HG03280 (cell line): Measurements from ENCODE around the gene GCNT3.
A peak's percentile ranks its signal among the peaks of the same experiment; 100 is the strongest.
"Not testable (repeated sequence)": the region's sequence is repeated elsewhere in the genome, so short reads cannot be mapped to it uniquely, and the experiment has no call there.

Source experiments
- ATAC-seq: cut with Tn5 transposase; IDR thresholded peaks from one replicate; pipeline ENCODE4 v1.9.1; 2021; ENCODE audit warnings: mild to moderate bottlenecking, moderate library complexity; ENCODE audit not compliant: unreplicated experiment

GCNT3 gene

DNA sequence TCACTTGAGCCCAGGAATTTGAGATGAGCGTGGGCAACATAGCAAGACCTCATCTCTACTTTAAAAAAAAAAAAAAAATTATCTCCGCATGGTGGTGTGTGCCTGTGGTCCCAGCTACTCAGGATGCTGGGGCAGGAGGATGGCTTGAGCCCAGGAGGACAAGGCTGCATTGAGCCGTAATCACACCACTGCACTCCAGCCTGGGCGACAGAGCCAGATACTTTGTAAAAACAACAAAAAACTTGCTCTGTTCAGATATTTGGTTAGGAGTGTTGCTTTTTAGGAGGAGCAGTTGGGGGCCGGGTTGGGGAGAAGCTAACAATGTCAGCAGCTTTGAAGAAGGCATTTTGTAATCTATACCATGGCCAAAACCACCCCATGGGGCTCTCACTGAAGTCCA is 4.1 kb downstream of the GCNT3 start:
- no peak for ATAC-seq

DNA sequence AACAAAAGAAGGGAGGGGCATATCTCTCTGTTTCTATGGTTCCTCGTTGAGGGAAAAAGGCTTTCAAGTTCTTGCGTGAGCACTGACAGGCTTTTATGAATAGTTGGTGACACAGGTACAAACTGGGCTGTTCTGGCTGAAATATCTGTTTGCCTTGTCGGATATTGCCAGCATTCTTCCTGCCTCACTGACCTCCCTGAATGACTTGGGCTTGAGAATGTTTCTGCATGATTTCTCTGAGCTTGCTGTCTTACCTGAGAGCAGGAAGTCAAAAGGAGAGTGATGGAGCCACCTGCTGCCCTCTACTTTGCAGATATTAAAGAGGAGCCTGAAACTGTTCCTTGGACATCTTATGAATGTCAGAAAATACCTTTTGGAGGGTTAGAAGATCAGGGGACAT is 4.8 kb downstream of the GCNT3 start:
- no peak for ATAC-seq

DNA sequence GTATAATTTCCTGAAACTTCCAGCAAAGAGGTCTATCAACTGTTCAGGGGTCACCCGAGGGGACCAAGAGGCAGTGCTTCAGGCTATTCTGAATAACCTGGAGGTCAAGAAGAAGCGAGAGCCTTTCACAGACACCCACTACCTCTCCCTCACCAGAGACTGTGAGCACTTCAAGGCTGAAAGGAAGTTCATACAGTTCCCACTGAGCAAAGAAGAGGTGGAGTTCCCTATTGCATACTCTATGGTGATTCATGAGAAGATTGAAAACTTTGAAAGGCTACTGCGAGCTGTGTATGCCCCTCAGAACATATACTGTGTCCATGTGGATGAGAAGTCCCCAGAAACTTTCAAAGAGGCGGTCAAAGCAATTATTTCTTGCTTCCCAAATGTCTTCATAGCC is 6.8 kb downstream of the GCNT3 start:
- no peak for ATAC-seq

DNA sequence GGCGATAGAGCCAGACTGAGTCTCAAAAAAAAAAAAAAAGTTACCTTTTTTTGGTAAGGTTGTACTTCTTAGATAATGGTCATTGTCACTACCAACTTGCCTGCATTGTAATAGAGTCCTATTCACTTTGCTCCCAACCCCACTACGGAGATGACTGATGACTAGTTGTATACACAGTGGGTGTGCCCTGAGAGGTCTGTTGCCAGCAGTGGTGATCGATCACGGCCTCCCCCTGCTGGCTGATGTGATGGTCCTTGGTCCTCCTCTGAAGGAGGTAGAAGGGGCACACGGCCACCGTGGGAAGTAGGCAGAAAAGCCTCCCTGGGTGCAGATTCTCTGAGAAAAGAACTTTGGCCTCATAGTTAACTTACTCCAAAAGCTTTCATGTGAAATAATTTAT is 10.7 kb downstream of the GCNT3 start:
- no peak for ATAC-seq

DNA sequence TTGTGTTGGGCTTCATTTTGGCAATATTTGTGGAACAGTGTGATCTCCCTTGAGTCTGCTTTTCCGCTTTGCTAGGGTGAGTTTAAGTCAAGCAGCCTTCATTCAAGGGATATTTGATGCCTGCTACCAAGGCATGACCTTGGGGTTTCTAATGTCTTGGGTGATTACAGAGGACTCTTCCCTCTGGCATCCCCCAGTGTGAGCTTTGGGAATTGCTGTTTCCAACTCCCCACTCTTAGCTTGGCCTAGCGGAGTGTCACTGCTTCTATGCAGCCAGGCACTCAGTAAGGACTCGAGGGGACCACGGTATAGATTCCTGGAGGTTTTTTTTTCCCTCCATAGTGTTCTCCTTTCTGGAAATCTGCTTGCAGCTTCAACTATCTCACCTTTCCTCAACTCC is 21.1 kb downstream of the GCNT3 start:
- ATAC-seq: no peak

DNA sequence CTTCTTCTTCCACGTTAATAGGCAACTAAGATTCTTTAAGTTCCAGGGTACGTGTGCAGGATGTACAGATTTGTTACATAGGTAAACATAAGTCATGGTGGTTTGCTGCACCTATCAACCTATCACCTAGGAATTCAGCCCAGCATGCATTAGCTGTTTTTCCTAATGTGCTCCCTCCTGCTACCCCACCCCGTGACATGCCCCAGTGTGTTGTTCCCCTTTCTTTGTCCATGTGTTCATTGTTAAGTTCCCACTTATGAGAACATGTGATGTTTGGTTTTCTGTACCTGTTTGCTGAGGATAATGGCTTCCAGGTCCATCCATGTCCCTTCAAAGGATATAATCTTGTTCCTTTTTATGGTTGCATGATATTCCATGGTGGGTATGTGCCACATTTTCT is 24.6 kb downstream of the GCNT3 start:
- ATAC-seq: no peak

DNA sequence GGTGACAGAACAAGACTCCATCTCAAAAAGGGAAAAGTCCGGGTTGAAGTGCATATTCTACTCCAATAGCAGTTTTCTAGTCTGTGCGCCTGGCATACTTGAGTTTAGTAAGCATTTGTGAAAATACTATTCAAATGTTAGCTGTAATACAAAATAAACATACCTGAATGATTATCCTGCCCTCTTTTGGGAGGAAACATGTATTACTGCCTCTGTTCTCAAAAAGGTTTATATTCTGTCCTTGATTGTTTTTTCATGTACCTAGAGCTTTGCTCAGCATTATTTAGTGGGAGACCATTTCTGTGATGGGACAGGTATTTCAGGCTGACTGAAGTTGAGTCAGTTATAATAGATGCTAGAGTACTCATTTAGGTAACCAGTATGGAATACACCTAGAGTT is 25.9 kb downstream of the GCNT3 start:
- ATAC-seq: not testable (repeated sequence)

DNA sequence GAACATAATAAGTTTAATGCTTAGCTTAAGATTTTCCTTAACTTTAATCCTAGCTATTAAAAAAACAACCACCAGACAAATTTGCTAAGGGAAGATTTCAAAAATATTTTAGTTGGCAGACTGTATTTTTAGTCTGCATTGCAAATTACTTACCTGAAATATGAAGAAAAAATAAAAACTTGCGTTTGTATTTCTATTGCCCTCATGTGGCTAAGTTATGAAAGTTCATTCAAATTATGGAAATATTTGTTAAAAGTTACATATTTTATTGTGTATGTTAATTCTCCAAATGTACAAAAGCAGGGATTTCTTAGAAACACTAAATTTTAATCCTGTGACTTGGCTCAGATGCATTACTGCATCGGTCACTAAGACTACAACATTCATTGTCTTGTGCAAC is 30.8 kb downstream of the GCNT3 start:
- ATAC-seq: no peak

DNA sequence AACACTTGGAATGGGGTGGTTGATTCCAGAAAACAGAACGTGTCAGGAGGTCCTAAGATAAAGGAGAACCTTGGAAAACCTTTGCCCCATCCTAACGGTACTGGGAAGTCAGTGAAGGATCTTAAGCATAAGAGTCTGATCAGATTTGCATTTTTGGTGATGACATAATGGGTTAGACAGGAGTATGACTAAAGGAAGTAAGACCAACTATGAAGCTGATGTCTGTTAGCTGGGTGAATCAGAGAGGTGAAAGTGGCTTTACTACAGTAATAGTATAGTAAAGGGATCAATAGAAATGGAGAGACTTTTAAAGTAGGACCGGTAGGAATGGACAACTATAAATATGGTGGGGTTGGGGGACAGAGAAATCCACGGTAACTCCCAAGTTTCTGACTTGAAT is 33.2 kb downstream of the GCNT3 start:
- no peak for ATAC-seq

DNA sequence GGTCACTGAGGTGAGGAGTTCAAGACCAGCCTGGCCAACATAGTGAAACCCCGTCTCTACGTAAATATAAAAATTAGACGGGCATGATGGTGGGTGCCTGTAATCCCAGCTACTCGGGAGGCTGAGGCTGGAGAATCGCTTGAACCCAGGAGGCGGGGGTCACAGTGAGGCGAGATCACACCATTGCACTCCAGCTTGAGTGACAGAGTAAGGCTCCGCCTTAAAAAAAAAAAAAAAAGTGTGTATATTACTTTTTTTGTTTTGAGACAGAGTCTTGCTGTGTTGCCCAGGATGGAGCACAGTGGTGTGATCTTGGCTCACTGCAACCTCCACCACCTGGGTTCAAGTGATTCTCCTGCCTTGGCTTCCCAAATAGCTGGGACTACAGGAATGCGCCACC is 34.2 kb downstream of the GCNT3 start:
- not testable (repeated sequence) for ATAC-seq

DNA sequence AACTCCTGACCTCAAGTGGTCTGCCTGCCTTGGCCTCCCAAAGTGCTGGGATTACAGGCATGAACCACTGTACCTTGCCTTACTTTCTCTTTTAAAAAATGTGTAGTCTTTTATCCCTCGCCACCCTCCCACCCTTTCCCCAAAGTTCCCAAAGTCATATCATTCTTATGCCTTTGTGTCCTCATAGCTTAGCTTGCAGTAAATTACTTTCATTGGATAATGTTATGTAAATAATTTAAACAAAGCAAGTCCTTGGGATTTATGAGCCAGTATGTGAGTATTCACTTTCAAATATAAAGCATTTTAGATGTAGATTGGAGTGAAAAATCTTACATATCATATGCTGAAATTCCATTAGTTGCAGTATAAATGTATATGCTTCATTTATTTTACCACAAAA is 34.7 kb downstream of the GCNT3 start:
- ATAC-seq: no peak

DNA sequence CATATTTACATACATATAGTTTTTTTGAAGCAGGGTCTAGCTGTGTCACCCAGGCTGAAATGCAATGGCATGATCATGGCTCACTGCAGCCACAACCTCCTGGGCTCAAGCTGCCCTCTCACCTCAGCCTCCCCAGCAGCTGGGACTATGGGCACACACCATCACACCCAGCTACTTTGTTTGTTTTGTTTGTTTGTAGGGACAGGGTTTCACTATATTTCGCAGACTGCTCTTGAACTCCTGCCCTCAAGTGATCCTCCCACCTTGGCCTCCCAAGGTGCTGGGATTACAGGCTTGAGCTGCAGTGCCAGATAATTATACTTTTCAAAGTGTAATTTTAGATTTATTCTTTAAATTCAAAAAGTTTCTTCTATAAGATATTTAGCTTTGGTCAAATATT is 35.5 kb downstream of the GCNT3 start:
- no peak for ATAC-seq

DNA sequence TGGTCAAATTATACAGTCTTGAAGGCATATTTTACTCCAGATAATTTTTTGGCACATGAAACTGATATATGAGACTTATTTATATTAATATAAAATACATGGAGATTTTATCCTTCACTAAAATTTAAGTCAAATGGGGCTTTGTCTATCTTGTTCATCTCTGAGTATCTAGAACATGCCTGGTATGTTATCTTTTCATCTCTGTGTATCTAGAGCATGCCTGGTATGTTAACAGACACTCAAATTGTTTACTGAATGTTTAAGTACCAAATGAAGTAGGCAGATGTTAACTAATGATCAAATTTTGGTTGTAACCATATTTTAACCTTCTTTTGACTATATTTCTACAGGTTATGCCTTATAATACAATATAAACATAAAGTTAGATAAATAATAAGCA is 38.0 kb downstream of the GCNT3 start:
- no peak for ATAC-seq

DNA sequence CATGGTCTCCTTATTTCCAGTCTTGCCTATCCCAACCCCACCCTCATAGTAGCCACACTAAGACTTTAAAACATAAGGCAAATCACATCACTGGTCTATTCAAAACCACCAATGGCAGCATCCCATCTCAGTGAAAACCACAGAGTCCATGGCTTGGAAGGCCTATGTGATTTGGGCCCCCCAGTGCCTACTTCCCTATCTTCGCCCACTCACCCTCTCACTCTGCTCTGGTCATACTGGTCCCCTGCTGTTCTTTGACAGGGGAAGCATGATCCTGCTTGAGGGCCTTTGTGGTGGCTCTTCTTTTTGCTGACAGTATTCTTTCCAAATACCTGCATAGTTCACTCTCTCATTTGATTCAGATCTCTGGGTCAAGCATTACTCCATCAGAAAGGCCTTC is 42.5 kb downstream of the GCNT3 start:
- no peak for ATAC-seq

DNA sequence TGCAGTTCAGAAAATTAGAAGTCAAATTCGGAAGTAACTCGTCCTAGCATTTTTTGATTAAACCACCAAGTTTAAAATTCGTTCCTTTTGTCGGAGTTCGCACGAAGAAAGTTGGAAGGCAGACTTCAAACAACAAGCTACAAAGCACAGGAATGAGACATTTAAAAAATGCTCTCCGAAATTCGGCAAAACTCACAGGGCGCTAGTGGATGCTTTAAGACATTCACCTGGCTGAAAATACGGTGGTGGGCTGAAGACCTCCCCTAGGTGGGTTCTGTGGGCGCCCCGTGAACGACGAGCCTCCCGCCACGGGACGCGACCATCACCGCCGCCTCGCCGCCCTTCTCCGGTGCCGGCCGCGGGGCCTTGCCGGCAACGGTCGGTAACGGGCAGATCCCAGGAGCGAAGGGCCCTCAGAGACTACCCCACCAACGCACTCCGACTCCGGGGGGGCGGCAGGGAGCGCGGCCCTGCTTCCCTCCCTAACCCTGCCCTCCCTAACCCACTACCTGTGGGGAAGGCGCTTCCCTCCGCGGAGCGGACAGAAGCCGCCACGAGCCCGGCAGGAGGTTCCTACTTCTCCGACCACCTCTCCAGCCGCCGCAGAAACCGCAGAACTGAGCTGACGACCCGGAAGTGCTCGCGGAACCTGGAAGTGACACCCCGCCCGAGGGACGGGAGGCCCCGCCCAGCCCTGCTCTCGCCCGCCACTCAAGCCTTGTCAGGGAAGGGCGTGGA is 45.5 kb downstream of the GCNT3 start, which contains the start of gene GTF2A2:
Gene GTF2A2, minus strand, starts transcription at position 619 of the 738 bp plus-strand sequence. CDS start 5,238 bp downstream, outside the sequence.
- ATAC-seq: peak; percentile 99

DNA sequence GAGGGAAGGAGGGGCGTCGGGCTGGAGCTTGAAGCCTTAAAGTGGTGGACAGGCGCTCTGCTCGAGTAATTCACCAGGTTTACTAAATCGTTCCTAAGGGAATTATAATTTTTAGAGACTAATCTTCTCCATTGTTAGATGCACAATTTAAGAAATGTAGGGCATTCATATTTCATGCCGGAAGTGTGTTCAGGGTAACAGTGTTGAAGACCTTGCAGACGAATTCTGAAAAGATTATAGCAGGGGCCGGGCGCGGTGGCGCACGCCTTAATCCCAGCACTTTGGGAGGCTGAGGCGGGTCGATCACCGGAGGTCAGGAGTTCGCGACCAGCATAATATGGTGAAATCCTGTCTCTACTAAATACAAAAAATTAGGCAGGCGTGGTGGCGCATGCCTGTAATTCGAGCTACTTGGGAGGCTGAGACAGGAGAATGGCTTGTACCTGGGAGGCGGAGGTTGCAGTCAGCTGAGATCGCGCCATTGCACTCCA is 46.1 kb downstream of the GCNT3 start:
- no peak for ATAC-seq

DNA sequence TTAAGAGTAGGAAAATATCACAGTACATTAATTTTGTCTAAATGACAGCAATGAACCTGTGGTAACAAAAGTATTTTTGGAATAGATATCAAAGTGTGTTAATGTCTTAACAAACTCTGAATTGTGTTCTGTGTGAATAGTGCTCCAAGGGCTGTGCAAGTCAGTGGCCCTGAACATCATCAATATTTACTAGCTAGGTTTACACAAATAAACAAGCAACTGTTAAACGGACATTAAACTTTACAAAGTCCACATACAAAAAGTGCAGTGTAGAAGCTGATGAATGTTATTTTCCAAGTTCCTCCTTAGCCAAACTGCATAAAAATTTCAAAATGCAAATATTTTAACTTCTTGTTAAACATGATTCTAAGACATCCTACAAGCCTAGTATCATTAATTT is 47.8 kb downstream of the GCNT3 start:
- ATAC-seq: no peak

DNA sequence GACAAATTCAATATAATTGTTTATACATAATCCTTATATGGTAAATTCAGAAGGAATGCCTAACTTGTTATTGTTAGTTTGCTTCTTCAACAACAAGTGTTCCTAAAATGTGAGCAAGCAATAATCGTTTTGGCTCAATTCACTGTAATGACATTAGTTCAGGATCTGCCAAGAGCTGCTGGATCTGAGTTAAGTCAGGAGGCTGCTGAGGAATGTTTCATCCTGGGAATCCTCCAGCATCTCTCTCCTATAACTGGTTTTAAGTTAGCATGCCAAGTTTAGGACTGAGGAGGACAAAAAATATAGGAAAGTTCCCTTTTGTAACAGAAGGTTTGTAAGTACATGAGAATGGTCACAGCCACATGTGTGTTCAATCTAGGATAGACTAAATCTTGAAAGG is 50.7 kb downstream of the GCNT3 start:
- no peak for ATAC-seq

DNA sequence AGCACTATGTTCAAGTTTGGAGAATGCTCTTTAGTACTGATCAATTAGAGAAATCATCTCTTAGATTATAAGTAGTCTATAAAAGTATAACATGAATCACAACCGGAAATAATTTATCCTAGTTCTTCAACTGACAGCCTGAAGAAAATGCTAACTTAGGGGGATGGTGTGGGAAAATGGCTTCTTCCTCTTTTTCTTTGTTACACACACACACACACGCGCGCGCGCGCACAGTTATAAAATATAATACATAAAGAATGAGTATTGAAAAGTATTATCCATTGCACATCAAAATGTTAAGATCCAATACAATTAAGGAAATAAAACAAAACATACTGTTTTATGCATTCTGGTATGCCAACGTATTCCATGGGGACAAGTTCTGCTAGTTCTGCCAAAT is 57.0 kb downstream of the GCNT3 start:
- no peak for ATAC-seq
